ENCODE results near the gene HNRNPA3. TPM values are rescaled to one million over a fixed set of nuclear protein-coding genes. Genes with fewer than 3 reads are reported as not detected.

HNRNPA3 gene
- total and polyA plus RNA-seq, 2 of the 13 experiments (the other 11 are each of a cell fraction or from before 2014, with no cell fraction given): 73.3 to 97.7 TPM

GRCh38 chr2:177169810-177170514, 42.6 kb upstream of the HNRNPA3 start (continued):
- peak; percentile 60; the same call in 1 of the 2 replicates for TF ChIP-seq TGIF2 (CRISPR knock-in tag; IDR thresholded peaks at IDR 0.05)
- TF ChIP-seq ZNF335 (CRISPR knock-in tag; IDR thresholded peaks at IDR 0.05): 0 out of 2 replicates have a peak, but pooled peaks have one; percentile 74
- 0 out of 2 replicates have a peak, but pooled peaks have one; percentile 51 for TF ChIP-seq ZSCAN31 (CRISPR knock-in tag; IDR thresholded peaks at IDR 0.05; ENCODE audit: low read depth)
- no peak for TF ChIP-seq U2AF2 (IDR thresholded peaks at IDR 0.05; ENCODE audit: low read depth, low read length)
- TF ChIP-seq TEF (CRISPR knock-in tag; IDR thresholded peaks at IDR 0.05): no peak; the same call in 1 of the 2 replicates
- TF ChIP-seq ZNF577 (CRISPR knock-in tag; IDR thresholded peaks at IDR 0.05; ENCODE audit: borderline replicate concordance, low read depth): no peak
- TF ChIP-seq SKIL (CRISPR knock-in tag; IDR thresholded peaks at IDR 0.05; ENCODE audit: borderline replicate concordance): peak; percentile 29; the same call in 1 of the 2 replicates
- 0 out of 2 replicates have a peak, but pooled peaks have one; percentile 56 for TF ChIP-seq ZIK1 (CRISPR knock-in tag; IDR thresholded peaks at IDR 0.05; ENCODE audit: borderline replicate concordance, low read depth)
- TF ChIP-seq ZNF510 (CRISPR knock-in tag; IDR thresholded peaks at IDR 0.05; ENCODE audit: low read depth): peak; percentile 86
- TF ChIP-seq BORCS8-MEF2B (CRISPR knock-in tag; IDR thresholded peaks at IDR 0.05): peak; percentile 86; the same call in 1 of the 2 replicates
- TF ChIP-seq KMT2B (CRISPR knock-in tag; IDR thresholded peaks at IDR 0.05): peak; percentile 64
- TF ChIP-seq KLF6 (CRISPR knock-in tag; IDR thresholded peaks at IDR 0.05): 0 out of 2 replicates have a peak, but pooled peaks have one; percentile 77
- no peak for TF ChIP-seq ZNF720 (CRISPR knock-in tag; IDR thresholded peaks at IDR 0.05)
- TF ChIP-seq ZNF713 (CRISPR knock-in tag; IDR thresholded peaks at IDR 0.05): no peak
- no peak; a peak in 1 of 4 replicates for TF ChIP-seq REST (IDR thresholded peaks at IDR 0.05; ENCODE audit: borderline replicate concordance in 1 of 2, low read depth in 1 of 2, low read length in 2 of 2)
- TF ChIP-seq NKX3-1 (CRISPR knock-in tag; IDR thresholded peaks at IDR 0.05): 0 out of 2 replicates have a peak, but pooled peaks have one; percentile 63
- 0 out of 2 replicates have a peak, but pooled peaks have one; percentile 17 for TF ChIP-seq IRF9 (CRISPR knock-in tag; IDR thresholded peaks at IDR 0.05; ENCODE audit: borderline replicate concordance)
- no peak; the same call in 1 of the 2 replicates for TF ChIP-seq ZNF547 (CRISPR knock-in tag; IDR thresholded peaks at IDR 0.05)
- peak; percentile 70 for TF ChIP-seq PHF21A (CRISPR knock-in tag; IDR thresholded peaks at IDR 0.05)
- no peak for TF ChIP-seq ETV6 (CRISPR knock-in tag; conservative IDR thresholded peaks at IDR 0.05)
- 0 out of 2 replicates have a peak, but pooled peaks have one; percentile 51 for TF ChIP-seq ZC3H13 (CRISPR knock-in tag; IDR thresholded peaks at IDR 0.05)
- TF ChIP-seq ZC3H4 (CRISPR knock-in tag; IDR thresholded peaks at IDR 0.05; ENCODE audit: borderline replicate concordance): no peak

Data from HepG2 (cell line).